ENCODE measurements around the gene TIAM2.

The TIAM2 gene

GRCh38 chr6:155064303-155064702 lies 69.2 kb downstream of the TIAM2 start:
- Histone ChIP-seq H3K4me1 (ENCODE audit: control insufficient read depth in 1 of 2, insufficient read depth in 1 of 2, low read depth in 1 of 2, low read length in 1 of 2) (no peaks in the 10 kb centered on the region), H3K4me3 (ENCODE audit: low read depth in 1 of 2, low read length in 1 of 2) (no peak overlapping the region), H3K27ac (no peak overlapping the region), H3K9me3 (no peaks in the 10 kb centered on the region), H3K27me3 (no peaks in the 10 kb centered on the region), H3K36me3 (no peaks in the 10 kb centered on the region)
- TF ChIP-seq, protein P1, sequence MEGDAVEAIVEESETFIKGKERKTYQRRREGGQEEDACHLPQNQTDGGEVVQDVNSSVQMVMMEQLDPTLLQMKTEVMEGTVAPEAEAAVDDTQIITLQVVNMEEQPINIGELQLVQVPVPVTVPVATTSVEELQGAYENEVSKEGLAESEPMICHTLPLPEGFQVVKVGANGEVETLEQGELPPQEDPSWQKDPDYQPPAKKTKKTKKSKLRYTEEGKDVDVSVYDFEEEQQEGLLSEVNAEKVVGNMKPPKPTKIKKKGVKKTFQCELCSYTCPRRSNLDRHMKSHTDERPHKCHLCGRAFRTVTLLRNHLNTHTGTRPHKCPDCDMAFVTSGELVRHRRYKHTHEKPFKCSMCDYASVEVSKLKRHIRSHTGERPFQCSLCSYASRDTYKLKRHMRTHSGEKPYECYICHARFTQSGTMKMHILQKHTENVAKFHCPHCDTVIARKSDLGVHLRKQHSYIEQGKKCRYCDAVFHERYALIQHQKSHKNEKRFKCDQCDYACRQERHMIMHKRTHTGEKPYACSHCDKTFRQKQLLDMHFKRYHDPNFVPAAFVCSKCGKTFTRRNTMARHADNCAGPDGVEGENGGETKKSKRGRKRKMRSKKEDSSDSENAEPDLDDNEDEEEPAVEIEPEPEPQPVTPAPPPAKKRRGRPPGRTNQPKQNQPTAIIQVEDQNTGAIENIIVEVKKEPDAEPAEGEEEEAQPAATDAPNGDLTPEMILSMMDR (IDR thresholded peaks at IDR 0.05) = no peak

GRCh38 chr6:155066361-155066760 lies 71.2 kb downstream of the TIAM2 start:
- no peaks in the 10 kb centered on the region for H3K4me1 ChIP-seq (ENCODE audit: control insufficient read depth in 1 of 2, insufficient read depth in 1 of 2, low read depth in 1 of 2, low read length in 1 of 2)
- no peak overlapping the region for H3K27ac ChIP-seq
- no peaks in the 10 kb centered on the region for H3K36me3 ChIP-seq
- H3K4me3 ChIP-seq (ENCODE audit: low read depth in 1 of 2, low read length in 1 of 2) = no peak overlapping the region
- TF ChIP-seq, protein P1 (IDR thresholded peaks at IDR 0.05) = no peak
- no peaks in the 10 kb centered on the region for H3K27me3 ChIP-seq
- H3K9me3 ChIP-seq = no peaks in the 10 kb centered on the region

DNA sequence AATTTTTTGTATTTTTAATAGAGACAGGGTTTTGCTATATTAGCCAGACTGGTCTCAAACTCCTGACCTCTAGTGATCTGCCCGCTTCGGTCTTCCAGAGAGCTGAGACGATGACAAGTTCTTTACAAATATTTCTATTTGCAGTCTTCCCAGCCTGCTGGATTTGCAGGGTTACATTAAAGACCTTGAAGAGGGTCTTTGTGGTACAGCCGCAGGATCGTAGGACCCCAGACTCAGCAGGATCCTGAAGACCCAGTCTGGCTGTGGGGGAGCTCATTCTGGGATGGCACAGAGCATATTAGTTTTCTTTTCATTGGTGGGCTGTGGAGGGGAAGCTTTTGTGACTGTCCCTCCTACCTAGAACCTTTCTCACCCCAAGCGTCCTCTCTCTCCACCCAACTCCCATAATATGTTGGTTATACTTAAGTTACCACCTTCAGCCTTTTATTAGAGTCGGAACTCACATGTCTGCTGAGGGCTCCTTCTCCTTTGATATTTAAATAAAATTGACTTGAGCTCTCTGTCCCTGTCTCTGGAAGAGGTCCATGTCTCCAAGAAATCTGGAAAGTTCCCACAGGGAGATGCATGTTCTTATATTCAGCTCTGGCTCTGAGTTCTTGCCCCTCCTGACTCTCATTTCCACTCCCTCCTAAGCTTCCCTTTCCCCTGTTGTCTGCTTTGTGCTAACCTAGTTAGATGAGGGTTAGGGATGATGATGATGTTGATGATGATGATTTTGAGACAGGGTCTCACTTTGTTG lies 72.0 kb downstream of the TIAM2 start:
- Histone ChIP-seq H3K36me3 (no peaks in the 10 kb centered on the region), H3K27ac (no peak overlapping the region), H3K9me3 (no peaks in the 10 kb centered on the region), H3K4me3 (ENCODE audit: low read depth in 1 of 2, low read length in 1 of 2) (no peak overlapping the region), H3K27me3 (no peaks in the 10 kb centered on the region), H3K4me1 (ENCODE audit: control insufficient read depth in 1 of 2, insufficient read depth in 1 of 2, low read depth in 1 of 2, low read length in 1 of 2) (no peaks in the 10 kb centered on the region)
- TF ChIP-seq, protein P1 (IDR thresholded peaks at IDR 0.05) = no peak

DNA sequence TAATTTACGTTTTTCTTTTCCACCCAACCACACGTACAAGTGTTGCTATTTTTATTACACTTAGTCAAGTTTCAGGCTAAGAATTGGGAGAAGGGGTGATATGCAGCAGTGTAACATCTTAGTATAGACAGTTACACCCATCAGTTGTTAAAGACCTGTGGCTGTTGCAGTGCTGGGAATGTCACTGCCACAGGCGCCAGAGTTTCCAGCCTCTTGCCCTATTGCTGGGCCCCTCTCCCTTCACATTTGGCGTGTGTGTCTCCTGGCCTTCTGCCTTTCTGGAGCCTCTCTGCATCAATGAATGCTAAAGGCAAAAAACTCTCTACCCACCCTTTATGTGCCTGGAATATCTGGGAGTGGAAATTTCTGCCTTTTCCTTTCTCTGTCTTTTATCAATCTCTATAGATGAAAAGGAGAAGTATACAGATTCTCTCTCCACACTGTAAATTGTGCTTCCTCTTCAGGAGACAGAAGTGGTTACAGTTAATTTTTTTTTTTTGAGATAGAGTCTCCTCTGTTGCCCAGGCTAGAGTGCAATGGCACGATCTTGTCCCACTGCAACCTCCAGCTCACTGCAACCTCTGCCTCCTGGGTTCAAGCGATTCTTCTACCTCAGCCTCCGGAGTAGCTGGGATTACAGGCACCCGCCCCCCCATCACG lies 73.0 kb downstream of the TIAM2 start:
- Histone ChIP-seq H3K4me3 (ENCODE audit: low read depth in 1 of 2, low read length in 1 of 2) (no peak overlapping the region), H3K9me3 (no peaks in the 10 kb centered on the region), H3K27ac (no peak overlapping the region), H3K36me3 (no peaks in the 10 kb centered on the region), H3K4me1 (ENCODE audit: control insufficient read depth in 1 of 2, insufficient read depth in 1 of 2, low read depth in 1 of 2, low read length in 1 of 2) (no peaks in the 10 kb centered on the region), H3K27me3 (no peaks in the 10 kb centered on the region)
- TF ChIP-seq, protein P1 (IDR thresholded peaks at IDR 0.05) = no peak

DNA sequence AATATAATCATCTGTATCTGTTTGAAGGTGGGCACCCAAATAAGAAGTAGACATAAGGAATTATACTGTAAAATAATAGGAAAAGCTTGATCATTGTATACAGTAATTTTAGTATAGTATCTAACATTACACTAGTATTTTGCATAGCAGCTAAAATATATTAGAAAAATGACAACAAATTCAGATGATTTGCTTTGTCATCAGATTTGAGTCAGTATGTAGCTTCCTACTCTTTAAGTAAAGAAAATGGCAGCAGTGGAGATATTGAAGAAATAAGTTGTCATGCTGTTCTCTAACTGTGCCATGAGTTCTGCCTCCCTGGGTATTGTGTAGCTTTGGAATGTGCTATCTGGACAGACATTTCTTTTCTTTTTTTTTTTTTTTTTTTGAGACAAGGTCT lies 74.4 kb downstream of the TIAM2 start:
- Histone ChIP-seq H3K4me3 (ENCODE audit: low read depth in 1 of 2, low read length in 1 of 2) (no peak overlapping the region), H3K9me3 (no peaks in the 10 kb centered on the region), H3K4me1 (ENCODE audit: control insufficient read depth in 1 of 2, insufficient read depth in 1 of 2, low read depth in 1 of 2, low read length in 1 of 2) (no peaks in the 10 kb centered on the region), H3K27ac (no peak overlapping the region), H3K27me3 (no peaks in the 10 kb centered on the region), H3K36me3 (no peaks in the 10 kb centered on the region)
- TF ChIP-seq, protein P1 (IDR thresholded peaks at IDR 0.05) = no peak

All from neutrophil (primary cell).